Breast epithelium (tissue), 4 donors: ENCODE data around the gene PRKN. TPM values are rescaled to one million over a fixed set of nuclear protein-coding genes. Genes with fewer than 3 reads are reported as not detected.
"Not testable (repeated sequence)": the region's sequence is repeated elsewhere in the genome, so short reads cannot be mapped to it uniquely, and the experiment has no call there.

ENCODE experiments used
- DNase-seq, 2 donors: peaks; one replicate each; pipeline ENCODE4 v3.0.0-alpha.2; 2019; ENCODE audit warnings: low spot score in 2 of 2
- H3K27ac ChIP-seq, 2 donors: fragments of 200-600 bp; sonication (generic) in 1 of 2; one replicate each; pipeline ENCODE4 v1.5.1; 2016 to 2019; ENCODE audit warnings: mild to moderate bottlenecking in 1 of 2
- H3K27me3 ChIP-seq, 2 donors: fragments of 200-600 bp; sonication (generic) in 1 of 2; one replicate each; pipeline versions ENCODE4 v1.5.1 to v1.6.0; 2017 to 2019; ENCODE audit warnings: control low read depth in 1 of 2, mild to moderate bottlenecking in 1 of 2
- H3K36me3 ChIP-seq: fragments of 200-600 bp; one replicate; pipeline ENCODE4 v1.5.1; 2019
- H3K4me1 ChIP-seq, 2 donors: fragments of 200-600 bp; sonication (generic); one replicate each; pipeline ENCODE4 v1.5.1; 2016 to 2019; ENCODE audit warnings: control low read depth in 1 of 2
- H3K4me3 ChIP-seq, 3 donors: fragments of 200-600 bp; sonication (generic); 1 replicate in 2 of 3; 2 replicates in 1 of 3; pipeline ENCODE4 v1.5.1; 2016 to 2019; ENCODE audit warnings: mild to moderate bottlenecking in 3 of 3, moderate library complexity in 2 of 3
- H3K9me3 ChIP-seq, 2 donors: fragments of 200-600 bp; sonication (generic) in 1 of 2; one replicate each; pipeline ENCODE4 v1.5.1; 2016 to 2019; ENCODE audit warnings: control low read depth in 1 of 2
- POLR2A ChIP-seq: fragments of 450-650 bp; IDR thresholded peaks from one replicate; pipeline ENCODE4 v1.6.1; 2016; ENCODE audit warnings: antibody characterized with exemption, mild to moderate bottlenecking, moderate library complexity
- POLR2AphosphoS5 ChIP-seq, 3 donors: sonication (generic); formaldehyde crosslinking; IDR thresholded peaks; one replicate each; pipeline ENCODE4 v1.6.1; 2017; ENCODE audit warnings: antibody characterized with exemption in 3 of 3
- intact Hi-C: fragments of 100-400 bp; cut with DNase I; formaldehyde crosslinking; loops from one replicate; pipeline ENCODE4 v1.15.1; 2023; ENCODE audit warnings: low total_unique reads
- total RNA-seq, 3 donors: library from RNA; depleted of rRNA; stranded (reverse); fragments of >200 nt; gene quantifications; one replicate each; pipeline ENCODE4 v1.1.0, GENCODE V29; 2016
- TF ChIP-seq, protein P1 (sequence below), 3 donors: fragments of 450-650 bp; IDR thresholded peaks; one replicate each; pipeline ENCODE4 v1.5.1; 2016 to 2017; ENCODE audit warnings: antibody characterized with exemption in 3 of 3, mild to moderate bottlenecking in 3 of 3, moderate library complexity in 3 of 3

Gene PRKN
- total RNA-seq, 3 donors from 2014 or later = 7.2 to 19.0 (median 11.2) TPM

DNA sequence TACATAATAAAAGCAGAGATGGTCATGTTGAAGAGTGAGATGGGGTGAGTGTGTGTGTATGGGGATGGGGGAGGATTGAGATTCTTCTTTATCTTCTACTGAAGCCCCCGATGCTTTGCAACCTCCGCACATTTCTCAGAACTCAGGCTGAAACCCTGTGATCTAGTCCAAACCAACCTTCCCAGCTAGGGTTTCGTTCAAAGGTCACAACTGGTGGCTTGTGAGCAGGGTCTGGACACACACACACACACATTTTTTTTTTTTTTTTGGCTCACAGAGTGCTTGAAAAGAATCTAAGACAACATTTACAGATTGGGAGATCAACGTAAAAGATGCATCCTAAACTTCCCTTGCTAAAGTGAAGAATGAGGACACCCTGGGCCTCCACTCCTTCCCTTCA is 1228.7 kb downstream of the PRKN start:
- H3K36me3 ChIP-seq = no peaks in the 10 kb centered on the region
- TF ChIP-seq POLR2A = no peak
- TF ChIP-seq POLR2AphosphoS5 (IDR thresholded peaks at IDR 0.05) = no peak
- TF ChIP-seq, protein P1, sequence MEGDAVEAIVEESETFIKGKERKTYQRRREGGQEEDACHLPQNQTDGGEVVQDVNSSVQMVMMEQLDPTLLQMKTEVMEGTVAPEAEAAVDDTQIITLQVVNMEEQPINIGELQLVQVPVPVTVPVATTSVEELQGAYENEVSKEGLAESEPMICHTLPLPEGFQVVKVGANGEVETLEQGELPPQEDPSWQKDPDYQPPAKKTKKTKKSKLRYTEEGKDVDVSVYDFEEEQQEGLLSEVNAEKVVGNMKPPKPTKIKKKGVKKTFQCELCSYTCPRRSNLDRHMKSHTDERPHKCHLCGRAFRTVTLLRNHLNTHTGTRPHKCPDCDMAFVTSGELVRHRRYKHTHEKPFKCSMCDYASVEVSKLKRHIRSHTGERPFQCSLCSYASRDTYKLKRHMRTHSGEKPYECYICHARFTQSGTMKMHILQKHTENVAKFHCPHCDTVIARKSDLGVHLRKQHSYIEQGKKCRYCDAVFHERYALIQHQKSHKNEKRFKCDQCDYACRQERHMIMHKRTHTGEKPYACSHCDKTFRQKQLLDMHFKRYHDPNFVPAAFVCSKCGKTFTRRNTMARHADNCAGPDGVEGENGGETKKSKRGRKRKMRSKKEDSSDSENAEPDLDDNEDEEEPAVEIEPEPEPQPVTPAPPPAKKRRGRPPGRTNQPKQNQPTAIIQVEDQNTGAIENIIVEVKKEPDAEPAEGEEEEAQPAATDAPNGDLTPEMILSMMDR (IDR thresholded peaks at IDR 0.05) = no peak
- intact Hi-C loops = no loop called here
- no peaks in the 10 kb centered on the region for H3K27me3 ChIP-seq
- no peak for DNase-seq
- no peaks in the 10 kb centered on the region for H3K9me3 ChIP-seq
- H3K4me3 ChIP-seq = no peak overlapping the region
- no peaks in the 10 kb centered on the region for H3K4me1 ChIP-seq
- H3K27ac ChIP-seq = no peak overlapping the region

DNA sequence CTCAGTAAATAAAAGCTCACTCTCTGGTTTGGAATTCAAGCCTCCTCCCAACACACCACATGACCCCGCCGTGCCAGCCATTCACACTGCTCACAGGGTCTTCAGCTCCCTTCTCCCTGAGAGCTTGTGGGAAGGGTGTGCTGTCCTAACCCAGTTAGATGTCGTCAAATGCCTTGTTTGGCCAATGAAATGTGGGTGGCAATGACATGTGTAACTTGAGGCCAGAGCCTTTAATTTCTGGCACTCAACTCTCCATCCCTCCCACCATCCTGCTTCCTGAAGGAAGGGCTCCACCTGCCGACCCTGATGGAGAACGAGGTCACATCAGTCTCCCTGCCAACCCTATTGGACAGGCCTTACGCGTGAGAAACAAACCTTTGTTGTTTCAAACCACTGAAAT is 1229.2 kb downstream of the PRKN start:
- Histone ChIP-seq H3K27me3 (no peaks in the 10 kb centered on the region), H3K4me1 (no peaks in the 10 kb centered on the region), H3K27ac (no peak overlapping the region), H3K9me3 (no peaks in the 10 kb centered on the region), H3K36me3 (no peaks in the 10 kb centered on the region), H3K4me3 (no peak overlapping the region)
- no peak for TF ChIP-seq POLR2AphosphoS5 (IDR thresholded peaks at IDR 0.05)
- TF ChIP-seq, protein P1 (IDR thresholded peaks at IDR 0.05) = no peak
- TF ChIP-seq POLR2A = no peak
- intact Hi-C loops = no loop called here
- DNase-seq = no peak

DNA sequence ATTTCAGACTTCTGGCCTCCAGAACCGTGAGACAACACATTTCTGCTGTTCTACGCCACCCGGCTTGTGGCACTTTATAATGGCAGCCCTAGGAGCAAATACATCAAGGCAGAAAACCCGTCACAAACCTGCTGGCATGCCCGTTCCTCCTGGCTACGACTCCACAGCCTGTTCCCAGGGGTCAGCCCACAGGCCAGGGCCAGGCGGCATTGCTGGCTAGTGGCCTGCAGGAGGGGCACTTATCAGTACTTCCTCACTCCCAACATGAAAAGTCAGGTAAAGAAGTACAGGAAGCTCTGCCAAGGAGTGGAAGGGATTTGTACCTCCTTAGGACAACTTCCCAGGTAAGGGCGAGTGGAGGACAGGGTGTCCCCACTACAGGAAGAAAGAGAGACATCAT is 1230.6 kb downstream of the PRKN start:
- DNase-seq = no peak
- Histone ChIP-seq H3K4me1 (no peaks in the 10 kb centered on the region), H3K27ac (no peak overlapping the region), H3K9me3 (no peaks in the 10 kb centered on the region), H3K27me3 (no peaks in the 10 kb centered on the region), H3K4me3 (no peak overlapping the region), H3K36me3 (no peaks in the 10 kb centered on the region)
- TF ChIP-seq, protein P1 (IDR thresholded peaks at IDR 0.05) = no peak
- TF ChIP-seq POLR2A = no peak
- no peak for TF ChIP-seq POLR2AphosphoS5 (IDR thresholded peaks at IDR 0.05)
- intact Hi-C loops = no loop called here

DNA sequence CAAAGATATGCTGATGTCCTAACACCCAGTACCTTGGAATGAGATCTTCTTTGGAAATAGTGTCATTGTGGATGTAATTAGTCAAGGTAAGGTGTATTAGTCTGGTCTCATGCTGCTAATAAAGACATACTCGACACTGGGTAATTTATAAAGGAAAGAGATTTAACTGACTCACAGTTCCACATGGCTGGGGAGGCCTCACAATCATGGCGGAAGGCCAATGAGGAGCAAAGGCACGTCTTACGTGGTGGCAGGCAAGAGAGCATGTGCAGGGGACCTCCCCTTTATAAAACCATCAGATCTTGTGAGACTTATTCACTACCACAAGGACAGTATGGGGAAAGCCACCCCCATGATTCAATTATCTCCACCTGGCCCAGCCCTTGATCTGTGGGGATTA is 1231.3 kb downstream of the PRKN start:
- intact Hi-C loops, DNase-seq, H3K4me1 ChIP-seq, H3K4me3 ChIP-seq, H3K36me3 ChIP-seq, H3K9me3 ChIP-seq, H3K27me3 ChIP-seq, H3K27ac ChIP-seq: not testable (repeated sequence)

DNA sequence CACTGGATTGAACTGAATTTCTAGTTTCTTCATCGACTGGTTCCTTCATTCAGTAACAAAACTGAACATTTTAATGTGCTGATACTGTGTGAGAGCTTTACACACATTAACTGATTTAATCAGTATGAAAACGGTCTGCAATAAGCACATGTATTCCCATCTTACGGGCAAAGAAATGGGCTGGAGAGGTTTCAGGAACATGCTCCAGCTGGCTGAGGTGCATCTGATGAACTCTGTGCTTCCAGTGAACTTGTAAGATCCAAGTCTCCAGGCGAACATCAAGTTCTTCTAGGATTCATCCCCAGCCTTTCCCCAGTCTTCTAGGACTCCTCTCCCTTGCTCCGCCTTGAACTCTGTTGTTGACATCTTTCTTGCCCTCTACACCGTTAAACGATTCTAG is 1233.0 kb downstream of the PRKN start:
- H3K9me3 ChIP-seq = no peaks in the 10 kb centered on the region
- no peaks in the 10 kb centered on the region for H3K27me3 ChIP-seq
- H3K27ac ChIP-seq = no peak overlapping the region
- H3K4me1 ChIP-seq = no peaks in the 10 kb centered on the region
- intact Hi-C loops = no loop called here
- no peak for DNase-seq
- no peaks in the 10 kb centered on the region for H3K36me3 ChIP-seq
- no peak for TF ChIP-seq POLR2A
- TF ChIP-seq, protein P1 (IDR thresholded peaks at IDR 0.05) = no peak
- TF ChIP-seq POLR2AphosphoS5 (IDR thresholded peaks at IDR 0.05) = no peak
- no peak overlapping the region for H3K4me3 ChIP-seq

DNA sequence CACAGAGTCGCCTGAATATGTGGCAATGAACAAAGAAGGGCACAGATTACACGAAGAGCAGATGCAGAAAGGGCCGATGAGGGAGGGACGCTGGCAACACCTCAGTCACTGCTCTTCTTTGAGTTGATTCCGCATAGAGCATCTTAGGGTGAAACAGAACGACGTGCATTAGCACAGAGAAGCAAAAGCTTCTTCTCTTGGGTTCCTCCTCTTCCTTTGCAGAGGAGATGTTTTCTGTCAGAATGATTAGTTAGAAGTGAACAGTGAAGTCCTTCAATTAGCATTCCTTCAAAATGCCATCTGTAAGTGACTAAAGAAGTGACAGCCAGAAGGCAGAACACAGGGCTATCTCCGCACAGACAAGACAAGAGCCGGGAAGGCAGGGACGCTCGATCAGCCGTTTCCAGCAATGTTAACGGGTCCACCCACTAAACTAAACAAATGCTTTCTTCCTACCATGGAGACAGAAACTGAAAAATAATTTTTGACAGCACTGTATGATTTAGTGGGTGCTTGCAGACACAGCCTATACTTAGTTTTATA is 1233.9 kb downstream of the PRKN start:
- Histone ChIP-seq H3K4me3 (no peak overlapping the region), H3K36me3 (no peaks in the 10 kb centered on the region), H3K27me3 (no peaks in the 10 kb centered on the region), H3K4me1 (no peaks in the 10 kb centered on the region), H3K9me3 (no peaks in the 10 kb centered on the region), H3K27ac (no peak overlapping the region)
- no peak for TF ChIP-seq POLR2AphosphoS5 (IDR thresholded peaks at IDR 0.05)
- TF ChIP-seq, protein P1 (IDR thresholded peaks at IDR 0.05) = no peak
- no peak for TF ChIP-seq POLR2A
- no peak for DNase-seq
- intact Hi-C loops = no loop called here
